ENCODE results near the gene TSPAN9.

The TSPAN9 gene

DNA sequence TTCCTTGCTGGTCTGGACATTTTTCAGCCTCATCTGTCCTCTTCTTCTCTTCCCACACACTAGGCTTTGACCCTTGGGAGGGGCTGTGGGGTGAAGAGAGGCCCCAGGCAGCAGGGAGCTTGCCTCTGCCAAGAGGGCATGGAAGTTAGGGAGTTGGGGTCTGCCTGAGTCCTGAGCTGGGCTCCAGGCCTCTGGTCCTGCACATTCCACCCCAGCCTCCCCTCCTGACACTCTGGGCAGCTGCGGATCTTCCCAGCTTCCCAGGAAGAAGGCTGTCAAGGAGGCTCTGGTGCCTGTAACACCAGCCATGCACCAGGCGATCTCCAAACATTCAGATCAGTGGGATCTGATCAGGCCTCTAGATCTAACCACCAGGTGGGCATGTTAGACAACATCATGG is 244.7 kb downstream of the TSPAN9 start:
- in situ Hi-C loops (cut with HindIII; ENCODE audit: low sequenced_read_pairs): no loop called here

DNA sequence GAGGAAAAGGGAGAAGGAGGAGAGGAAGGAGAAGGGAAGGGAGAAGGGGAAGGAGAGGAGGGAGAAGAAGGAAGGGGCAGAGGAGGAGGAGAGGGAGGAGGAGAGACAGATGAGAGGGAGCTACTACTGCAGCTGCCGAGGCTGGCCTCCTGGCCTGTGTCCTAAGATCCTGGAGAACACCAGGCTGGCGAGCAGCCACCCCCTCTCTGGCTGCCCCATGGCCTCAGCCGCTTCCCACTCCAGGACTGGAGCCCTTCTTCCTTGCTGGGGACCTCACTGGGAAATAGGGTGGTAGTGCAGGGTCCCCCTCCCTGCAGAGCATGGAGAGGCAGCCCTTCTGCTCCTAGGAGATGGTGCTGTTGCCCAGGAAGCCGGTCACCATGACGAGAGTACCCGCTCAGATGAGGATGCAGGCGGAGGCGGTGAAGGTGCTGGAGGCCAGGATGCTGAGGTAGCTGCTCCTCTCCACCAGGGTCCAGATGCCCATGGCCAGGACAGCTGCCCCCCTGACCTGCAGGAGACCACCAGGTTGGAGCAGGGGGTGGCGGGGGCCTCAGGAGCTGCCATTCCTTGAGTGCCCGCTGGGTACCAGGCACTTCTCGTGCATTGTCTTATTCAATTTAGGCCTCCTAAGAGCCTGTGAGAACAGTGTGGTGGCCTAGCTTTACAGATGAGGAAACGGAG is 246.0 kb downstream of the TSPAN9 start:
- DNase-seq (ENCODE audit: low read depth): no peak
- in situ Hi-C loops (cut with HindIII; ENCODE audit: low sequenced_read_pairs): no loop called here
- no peak overlapping the region for H3K4me3 ChIP-seq (ENCODE audit: low read depth, low read length)
- TF ChIP-seq, protein P1, sequence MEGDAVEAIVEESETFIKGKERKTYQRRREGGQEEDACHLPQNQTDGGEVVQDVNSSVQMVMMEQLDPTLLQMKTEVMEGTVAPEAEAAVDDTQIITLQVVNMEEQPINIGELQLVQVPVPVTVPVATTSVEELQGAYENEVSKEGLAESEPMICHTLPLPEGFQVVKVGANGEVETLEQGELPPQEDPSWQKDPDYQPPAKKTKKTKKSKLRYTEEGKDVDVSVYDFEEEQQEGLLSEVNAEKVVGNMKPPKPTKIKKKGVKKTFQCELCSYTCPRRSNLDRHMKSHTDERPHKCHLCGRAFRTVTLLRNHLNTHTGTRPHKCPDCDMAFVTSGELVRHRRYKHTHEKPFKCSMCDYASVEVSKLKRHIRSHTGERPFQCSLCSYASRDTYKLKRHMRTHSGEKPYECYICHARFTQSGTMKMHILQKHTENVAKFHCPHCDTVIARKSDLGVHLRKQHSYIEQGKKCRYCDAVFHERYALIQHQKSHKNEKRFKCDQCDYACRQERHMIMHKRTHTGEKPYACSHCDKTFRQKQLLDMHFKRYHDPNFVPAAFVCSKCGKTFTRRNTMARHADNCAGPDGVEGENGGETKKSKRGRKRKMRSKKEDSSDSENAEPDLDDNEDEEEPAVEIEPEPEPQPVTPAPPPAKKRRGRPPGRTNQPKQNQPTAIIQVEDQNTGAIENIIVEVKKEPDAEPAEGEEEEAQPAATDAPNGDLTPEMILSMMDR (IDR thresholded peaks at IDR 0.05; ENCODE audit: low read depth, low read length, missing control alignments): no peak

More for the DNA sequence above, 244.7 kb downstream of the TSPAN9 start:
- no peak for DNase-seq (ENCODE audit: low read depth)
- TF ChIP-seq, protein P1 (IDR thresholded peaks at IDR 0.05; ENCODE audit: low read depth, low read length, missing control alignments): no peak
- no peak overlapping the region for H3K4me3 ChIP-seq (ENCODE audit: low read depth, low read length)

DNA sequence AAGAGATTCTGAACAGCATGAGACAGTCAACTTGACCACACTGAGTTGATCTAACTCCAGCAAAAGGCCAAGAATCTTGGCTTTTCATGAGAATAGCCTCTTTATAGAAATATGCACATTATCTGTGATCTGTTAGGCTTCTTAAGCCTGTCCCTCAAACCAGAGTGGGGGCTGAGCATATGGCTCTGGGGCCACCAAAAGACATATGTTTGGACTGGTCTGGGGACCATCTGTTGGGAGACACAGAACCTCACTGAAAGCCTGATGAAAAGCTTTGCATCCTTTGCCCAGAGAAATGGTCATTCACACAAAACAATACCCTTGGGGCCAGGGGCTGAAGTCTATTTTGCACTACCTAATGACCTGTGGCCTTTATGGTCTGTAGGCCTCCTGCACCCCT is 248.6 kb downstream of the TSPAN9 start:
- H3K4me3 ChIP-seq (ENCODE audit: low read depth, low read length): no peak overlapping the region
- in situ Hi-C loops (cut with HindIII; ENCODE audit: low sequenced_read_pairs): no loop called here
- TF ChIP-seq, protein P1 (IDR thresholded peaks at IDR 0.05; ENCODE audit: low read depth, low read length, missing control alignments): no peak
- DNase-seq (ENCODE audit: low read depth): no peak

DNA sequence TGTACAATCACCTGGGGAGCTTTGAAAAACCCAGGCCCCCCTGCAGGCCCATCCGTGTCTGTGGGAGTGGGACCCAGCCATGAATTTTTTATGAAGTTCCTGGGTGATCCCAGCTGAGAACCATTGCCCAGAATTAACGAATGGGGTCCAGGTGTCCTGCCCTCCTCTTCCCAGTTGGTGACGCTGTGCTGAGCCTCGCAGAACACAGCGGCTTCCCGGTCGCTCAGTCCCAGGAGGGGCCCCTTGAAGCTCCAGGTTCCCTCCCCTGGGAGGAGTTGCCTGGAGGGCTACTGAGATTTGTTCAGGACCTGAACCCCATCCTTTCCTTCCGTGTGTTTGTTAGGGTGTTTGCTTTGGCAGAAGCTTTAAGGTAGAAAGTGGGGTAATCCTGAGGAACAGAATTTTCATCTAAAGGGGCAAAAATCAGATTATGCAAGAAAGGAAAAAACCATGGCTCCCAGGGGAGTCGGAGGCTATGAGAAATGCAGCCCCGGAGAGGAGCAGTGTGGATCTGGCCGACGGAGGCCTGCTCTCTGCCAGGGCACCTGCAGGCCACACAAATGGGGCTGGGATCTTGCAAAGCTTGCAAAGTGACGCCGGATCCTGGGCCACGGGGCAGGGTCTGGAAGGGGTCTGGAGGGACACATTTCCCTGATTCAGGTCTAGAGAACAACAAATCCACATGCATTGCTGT is 249.1 kb downstream of the TSPAN9 start:
- in situ Hi-C loops (cut with HindIII; ENCODE audit: low sequenced_read_pairs): no loop called here
- TF ChIP-seq, protein P1 (IDR thresholded peaks at IDR 0.05; ENCODE audit: low read depth, low read length, missing control alignments): no peak
- no peak overlapping the region for H3K4me3 ChIP-seq (ENCODE audit: low read depth, low read length)
- DNase-seq (ENCODE audit: low read depth): no peak

DNA sequence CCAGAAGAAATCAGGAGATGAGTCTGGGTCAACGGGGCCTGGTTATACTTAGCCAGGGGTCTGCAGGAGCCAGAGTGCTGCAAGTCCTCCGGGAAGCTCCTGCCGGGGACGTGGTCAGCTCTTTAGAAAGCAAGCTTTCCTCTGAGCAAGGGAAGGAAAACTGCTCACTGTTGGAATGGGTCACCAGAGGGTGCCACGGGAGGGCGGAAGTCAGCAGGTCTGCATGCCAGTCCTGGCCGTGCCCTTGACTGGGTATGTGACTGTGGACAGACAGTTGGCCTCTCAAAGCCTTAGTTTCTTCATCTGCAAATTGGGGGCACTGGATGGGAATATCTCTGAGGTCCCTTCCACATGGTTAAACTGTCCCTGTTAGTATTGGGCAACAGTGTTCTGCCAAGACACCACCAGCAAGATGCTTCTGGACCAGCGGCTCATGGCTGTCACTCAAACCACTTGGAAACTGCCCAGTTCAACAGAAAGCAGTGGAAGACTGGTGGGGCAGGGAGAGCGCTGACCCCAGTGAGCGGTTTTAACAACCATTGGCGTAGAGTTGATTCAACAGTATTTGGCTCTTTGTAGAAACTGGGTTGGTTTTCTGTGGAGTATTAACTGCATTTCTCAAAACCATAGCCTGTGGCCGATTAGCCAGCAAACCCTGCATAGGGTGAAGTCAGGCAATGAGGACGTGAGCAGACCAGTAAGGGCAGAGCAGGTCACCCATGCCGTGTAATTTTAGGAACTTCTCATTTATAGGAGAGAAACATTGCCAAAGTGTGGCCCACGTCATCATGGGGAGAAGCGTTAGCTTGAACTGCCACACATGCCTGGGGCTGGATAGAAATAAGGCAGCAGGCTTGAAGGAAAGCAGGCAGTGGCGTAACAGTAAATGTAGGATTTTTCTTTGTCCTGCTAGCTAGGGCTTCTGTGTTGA is 249.9 kb downstream of the TSPAN9 start:
- H3K4me3 ChIP-seq (ENCODE audit: low read depth, low read length): no peak overlapping the region
- no peak for DNase-seq (ENCODE audit: low read depth)
- TF ChIP-seq, protein P1 (IDR thresholded peaks at IDR 0.05; ENCODE audit: low read depth, low read length, missing control alignments): no peak
- in situ Hi-C loops (cut with HindIII; ENCODE audit: low sequenced_read_pairs): no loop called here

DNA sequence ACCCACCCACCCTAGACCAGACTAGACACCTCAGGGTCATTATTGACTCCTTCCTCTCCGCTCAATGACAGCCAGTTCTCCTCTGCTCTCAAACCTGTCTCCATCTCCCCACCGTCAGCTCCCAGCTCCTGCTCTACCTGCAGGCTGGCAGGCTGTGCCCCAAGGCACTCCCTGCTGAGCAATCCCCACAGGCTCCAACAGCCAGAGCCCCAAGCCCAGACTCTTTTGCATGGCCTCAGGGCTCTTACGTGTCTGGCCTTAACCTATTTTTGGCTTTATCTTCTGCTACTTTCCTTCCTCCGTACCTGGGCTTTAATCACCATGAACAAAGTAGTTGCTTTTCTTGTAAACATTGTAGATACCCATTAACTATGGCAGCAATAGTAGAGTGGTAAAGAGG is 250.9 kb downstream of the TSPAN9 start:
- DNase-seq (ENCODE audit: low read depth): no peak
- in situ Hi-C loops (cut with HindIII; ENCODE audit: low sequenced_read_pairs): no loop called here
- no peak overlapping the region for H3K4me3 ChIP-seq (ENCODE audit: low read depth, low read length)
- TF ChIP-seq, protein P1 (IDR thresholded peaks at IDR 0.05; ENCODE audit: low read depth, low read length, missing control alignments): no peak
